OCI-LY1 (cell line): ENCODE data around the gene IL13.

Experiments used
- CTCF ChIP-seq: fragments of 200-600 bp; sonication (generic), shearing (Covaris generic); IDR thresholded peaks from 2 replicates; pipeline ENCODE4 v1.5.1; 2017; ENCODE audit warnings: mild to moderate bottlenecking, antibody characterized with exemption, low read length, moderate library complexity, mixed read lengths
- EZH2 ChIP-seq: fragments of 200-600 bp; sonication (generic), shearing (Covaris generic); IDR thresholded peaks from 2 replicates; pipeline ENCODE4 v1.8.0; 2017; ENCODE audit warnings: borderline replicate concordance, mixed run types, mild to moderate bottlenecking, antibody characterized with exemption, low read length, moderate library complexity, mixed read lengths

DNA sequence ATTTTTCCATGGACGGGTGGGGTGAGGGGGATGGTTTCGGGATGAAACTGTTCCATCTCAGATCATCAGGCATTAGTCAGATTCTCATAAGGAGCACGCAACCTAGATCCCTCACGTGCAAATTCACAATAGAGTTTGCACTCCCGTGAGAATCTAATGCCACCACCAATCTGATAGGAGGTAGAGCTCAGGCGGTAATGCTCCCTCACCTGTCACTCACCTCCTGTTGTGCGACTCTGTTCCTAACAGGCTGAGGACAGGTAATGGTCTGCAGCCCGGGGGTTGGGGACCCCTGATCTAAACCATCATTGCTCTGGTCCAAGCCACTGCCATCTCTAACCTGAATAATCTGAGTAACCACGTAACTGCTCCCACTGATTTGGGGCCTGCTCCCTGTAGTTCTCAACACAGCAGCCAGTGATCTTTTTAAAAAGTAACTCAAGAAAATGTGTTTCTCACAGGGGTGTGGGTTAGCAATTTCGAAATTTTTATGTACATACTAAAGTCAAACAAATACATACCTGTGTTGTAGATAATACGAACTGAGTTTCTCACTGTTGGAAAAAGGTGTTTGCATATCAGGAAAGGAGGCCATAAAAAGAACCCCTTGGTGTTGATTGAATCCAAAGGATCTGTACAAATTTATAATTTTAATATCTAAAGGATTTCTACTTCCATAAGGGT, 11.2 kb upstream of the IL13 start:
- TF ChIP-seq CTCF (no peak), EZH2 (no peak)
